Progenitor cell of endocrine pancreas (in vitro differentiated cells): ENCODE measurements around the gene ICAM1. TPM values are rescaled to one million over a fixed set of nuclear protein-coding genes. Genes with fewer than 3 reads are reported as not detected.

Experiments used
- DNase-seq: peaks from one replicate; pipeline ENCODE4 v3.0.0; 2021; ENCODE audit warnings: low spot score; ENCODE audit not compliant: unreplicated experiment
- H3K27ac Mint-ChIP-seq: 2 replicates; pipeline ENCODE4 v1.8.0; 2021; ENCODE audit warnings: mild to moderate bottlenecking, moderate library complexity, mixed read lengths
- H3K27me3 Mint-ChIP-seq: 2 replicates; pipeline ENCODE4 v1.8.0; 2021; ENCODE audit warnings: mixed read lengths
- H3K36me3 Mint-ChIP-seq: 2 replicates; pipeline ENCODE4 v1.8.0; 2022; ENCODE audit warnings: mixed read lengths; ENCODE audit not compliant: insufficient read depth
- H3K4me1 Mint-ChIP-seq: 2 replicates; pipeline ENCODE4 v1.8.0; 2021; ENCODE audit warnings: low read depth, mixed read lengths
- H3K4me3 Mint-ChIP-seq: 2 replicates; pipeline ENCODE4 v1.8.0; 2021; ENCODE audit warnings: low read depth, mild to moderate bottlenecking, moderate library complexity, mixed read lengths
- H3K9me3 Mint-ChIP-seq: 2 replicates; pipeline ENCODE4 v1.8.0; 2021; ENCODE audit warnings: low read depth, mixed read lengths
- CTCF ChIP-seq: fragments of 200-600 bp; sonication (generic); IDR thresholded peaks from one replicate; pipeline ENCODE4 v1.5.0; 2021; ENCODE audit warnings: antibody characterized with exemption, mild to moderate bottlenecking; ENCODE audit not compliant: unreplicated experiment
- total RNA-seq: library from RNA; stranded (reverse); gene quantifications from 2 replicates; pipeline ENCODE4 v1.2.1, GENCODE V29; 2021

ICAM1 gene
- total RNA-seq, 1 donor from 2014 or later: 0.17 TPM

- Mint-ChIP-seq H3K4me1 (no peaks in the 10 kb centered on the region), H3K4me3 (no peak overlapping the region), H3K36me3 (no peaks in the 10 kb centered on the region), H3K27ac (no peak overlapping the region), H3K9me3 (no peaks in the 10 kb centered on the region), H3K27me3 (peaks cover 52% of the 10 kb centered on the region)
- DNase-seq: no peak
- TF ChIP-seq CTCF: no peak
Observed at GRCh38 chr19:10283301-10284064, 12.6 kb downstream of the ICAM1 start.

GRCh38 chr19:10284065-10284959 is 13.4 kb downstream of the ICAM1 start:
- Mint-ChIP-seq H3K36me3 (no peaks in the 10 kb centered on the region), H3K9me3 (no peaks in the 10 kb centered on the region), H3K27me3 (peaks cover 57% of the 10 kb centered on the region), H3K4me1 (peaks cover 3% of the 10 kb centered on the region), H3K4me3 (no peak overlapping the region), H3K27ac (no peak overlapping the region)
- no peak for TF ChIP-seq CTCF
- DNase-seq: no peak

- Mint-ChIP-seq H3K9me3 (no peaks in the 10 kb centered on the region), H3K4me1 (peaks cover 3% of the 10 kb centered on the region), H3K4me3 (no peak overlapping the region), H3K27me3 (peaks cover 56% of the 10 kb centered on the region), H3K36me3 (no peaks in the 10 kb centered on the region), H3K27ac (no peak overlapping the region)
- TF ChIP-seq CTCF: no peak
- DNase-seq: no peak
Observed at GRCh38 chr19:10284960-10285278, 14.0 kb downstream of the ICAM1 start.

- Mint-ChIP-seq H3K4me3 (no peak overlapping the region), H3K27me3 (peaks cover 59% of the 10 kb centered on the region), H3K4me1 (peaks cover 5% of the 10 kb centered on the region)
Observed at GRCh38 chr19:10285393-10285792, 14.5 kb downstream of the ICAM1 start.

More at GRCh38 chr19:10285393-10285792, 14.5 kb downstream of the ICAM1 start:
- no peaks in the 10 kb centered on the region for H3K36me3 Mint-ChIP-seq
- DNase-seq: no peak
- no peak for TF ChIP-seq CTCF
- no peaks in the 10 kb centered on the region for H3K9me3 Mint-ChIP-seq
- no peak overlapping the region for H3K27ac Mint-ChIP-seq
